Raji (cell line): ENCODE measurements around the gene MTA1.

Source experiments
- POLR2A ChIP-seq: IDR thresholded peaks from 2 replicates; pipeline ENCODE4 v1.6.1; 2011; ENCODE audit warnings: low read depth, low read length, control low read depth; ENCODE audit not compliant: insufficient read depth

Gene MTA1

GRCh38 chr14:105483300-105484068, 63.9 kb downstream of the MTA1 start:
- no peak for TF ChIP-seq POLR2A

GRCh38 chr14:105484069-105484996, 64.7 kb downstream of the MTA1 start:
- TF ChIP-seq POLR2A: no peak

GRCh38 chr14:105484997-105485393, 65.4 kb downstream of the MTA1 start:
- peak; percentile 28; the same call in 1 of the 2 replicates for TF ChIP-seq POLR2A

- TF ChIP-seq POLR2A: no peak
Measured at GRCh38 chr14:105485739-105486162, 66.1 kb downstream of the MTA1 start.

- no peak; the same call in 1 of the 2 replicates for TF ChIP-seq POLR2A
Measured at GRCh38 chr14:105486163-105486973, 66.7 kb downstream of the MTA1 start, which contains the start of gene CRIP1. Gene CRIP1, plus strand, starts transcription at chr14:105486886. Its CDS starts 374 bp downstream, at chr14:105487260.

- peak; percentile 68 for TF ChIP-seq POLR2A
Measured at GRCh38 chr14:105486974-105487448, 67.4 kb downstream of the MTA1 start.

GRCh38 chr14:105487449-105487985, 67.9 kb downstream of the MTA1 start:
- TF ChIP-seq POLR2A: no peak

- TF ChIP-seq POLR2A: no peak
Measured at GRCh38 chr14:105487986-105488777, 68.6 kb downstream of the MTA1 start.

GRCh38 chr14:105488781-105489541, 69.3 kb downstream of the MTA1 start:
- 0 out of 2 replicates have a peak, but pooled peaks have one; percentile 24 for TF ChIP-seq POLR2A

GRCh38 chr14:105489542-105490266, 70.1 kb downstream of the MTA1 start:
- TF ChIP-seq POLR2A: peak; percentile 65

GRCh38 chr14:105490267-105490571, 70.6 kb downstream of the MTA1 start:
- TF ChIP-seq POLR2A: peak; percentile 33; the same call in 1 of the 2 replicates

GRCh38 chr14:105490572-105491365, 71.1 kb downstream of the MTA1 start, which contains the start of gene TEDC1:
Gene TEDC1, plus strand, starts transcription at chr14:105491246. Its CDS starts 130 bp downstream, at chr14:105491376.
- TF ChIP-seq POLR2A: peak; percentile 58
